ENCODE results near the gene IGF1.
A peak's percentile ranks its signal among the peaks of the same experiment; 100 is the strongest.

The IGF1 gene

GRCh38 chr12:102406033-102406584, 74.3 kb downstream of the IGF1 start:
- no peak overlapping the region for H3K27ac ChIP-seq (ENCODE audit: poor library complexity, severe bottlenecking)
- H3K9me3 ChIP-seq (ENCODE audit: severe bottlenecking), result no peaks in the 10 kb centered on the region
- ATAC-seq (ENCODE audit: low read depth) (peak; percentile 65), DNase-seq (ENCODE audit: low spot score) (no peak)
- TF ChIP-seq CTCF (IDR thresholded peaks at IDR 0.05; ENCODE audit: poor library complexity, severe bottlenecking), result no peak
- no peaks in the 10 kb centered on the region for H3K36me3 ChIP-seq (ENCODE audit: low read depth)
- H3K4me3 ChIP-seq (ENCODE audit: severe bottlenecking), result no peak overlapping the region
- no peaks in the 10 kb centered on the region for H3K4me1 ChIP-seq (ENCODE audit: insufficient read depth, poor library complexity, severe bottlenecking)
- H3K27me3 ChIP-seq (ENCODE audit: insufficient read depth, poor library complexity, severe bottlenecking), result no peaks in the 10 kb centered on the region

- no peak for DNase-seq (ENCODE audit: low spot score)
- no peaks in the 10 kb centered on the region for H3K27me3 ChIP-seq (ENCODE audit: insufficient read depth, poor library complexity, severe bottlenecking)
- TF ChIP-seq CTCF (IDR thresholded peaks at IDR 0.05; ENCODE audit: poor library complexity, severe bottlenecking), result no peak
- no peaks in the 10 kb centered on the region for H3K36me3 ChIP-seq (ENCODE audit: low read depth)
- no peaks in the 10 kb centered on the region for H3K4me1 ChIP-seq (ENCODE audit: insufficient read depth, poor library complexity, severe bottlenecking)
- no peaks in the 10 kb centered on the region for H3K9me3 ChIP-seq (ENCODE audit: severe bottlenecking)
- H3K4me3 ChIP-seq (ENCODE audit: severe bottlenecking), result no peak overlapping the region
- no peak for ATAC-seq (ENCODE audit: low read depth)
- H3K27ac ChIP-seq (ENCODE audit: poor library complexity, severe bottlenecking), result no peak overlapping the region
These were observed 79.3 kb downstream of the IGF1 start for GRCh38 chr12:102401087-102401486.

- H3K27ac ChIP-seq (ENCODE audit: poor library complexity, severe bottlenecking), result no peak overlapping the region
- H3K27me3 ChIP-seq (ENCODE audit: insufficient read depth, poor library complexity, severe bottlenecking), result no peaks in the 10 kb centered on the region
- no peak for DNase-seq (ENCODE audit: low spot score)
- ATAC-seq (ENCODE audit: low read depth), result no peak
- H3K9me3 ChIP-seq (ENCODE audit: severe bottlenecking), result no peaks in the 10 kb centered on the region
- no peaks in the 10 kb centered on the region for H3K36me3 ChIP-seq (ENCODE audit: low read depth)
- no peak overlapping the region for H3K4me3 ChIP-seq (ENCODE audit: severe bottlenecking)
- no peak for TF ChIP-seq CTCF (IDR thresholded peaks at IDR 0.05; ENCODE audit: poor library complexity, severe bottlenecking)
- H3K4me1 ChIP-seq (ENCODE audit: insufficient read depth, poor library complexity, severe bottlenecking), result no peaks in the 10 kb centered on the region
These were observed 80.7 kb downstream of the IGF1 start for GRCh38 chr12:102399653-102400052.

GRCh38 chr12:102396276-102396675, 84.1 kb downstream of the IGF1 start:
- Histone ChIP-seq H3K27ac (ENCODE audit: poor library complexity, severe bottlenecking) (no peak overlapping the region), H3K27me3 (ENCODE audit: insufficient read depth, poor library complexity, severe bottlenecking) (no peaks in the 10 kb centered on the region), H3K4me3 (ENCODE audit: severe bottlenecking) (no peak overlapping the region), H3K36me3 (ENCODE audit: low read depth) (no peaks in the 10 kb centered on the region), H3K9me3 (ENCODE audit: severe bottlenecking) (no peaks in the 10 kb centered on the region), H3K4me1 (ENCODE audit: insufficient read depth, poor library complexity, severe bottlenecking) (no peaks in the 10 kb centered on the region)
- DNase-seq (ENCODE audit: low spot score), result no peak
- ATAC-seq (ENCODE audit: low read depth), result no peak
- no peak for TF ChIP-seq CTCF (IDR thresholded peaks at IDR 0.05; ENCODE audit: poor library complexity, severe bottlenecking)

GRCh38 chr12:102394200-102394599, 86.2 kb downstream of the IGF1 start:
- ATAC-seq (ENCODE audit: low read depth), result no peak

More at GRCh38 chr12:102394200-102394599, 86.2 kb downstream of the IGF1 start:
- H3K4me1 ChIP-seq (ENCODE audit: insufficient read depth, poor library complexity, severe bottlenecking), result no peaks in the 10 kb centered on the region
- no peaks in the 10 kb centered on the region for H3K9me3 ChIP-seq (ENCODE audit: severe bottlenecking)
- no peak overlapping the region for H3K27ac ChIP-seq (ENCODE audit: poor library complexity, severe bottlenecking)
- H3K36me3 ChIP-seq (ENCODE audit: low read depth), result no peaks in the 10 kb centered on the region
- TF ChIP-seq CTCF (IDR thresholded peaks at IDR 0.05; ENCODE audit: poor library complexity, severe bottlenecking), result no peak
- H3K4me3 ChIP-seq (ENCODE audit: severe bottlenecking), result no peak overlapping the region
- H3K27me3 ChIP-seq (ENCODE audit: insufficient read depth, poor library complexity, severe bottlenecking), result no peaks in the 10 kb centered on the region
- DNase-seq (ENCODE audit: low spot score), result no peak
